WTC11 (cell line): ENCODE measurements around the gene PHKB. TPM values are rescaled to one million over a fixed set of nuclear protein-coding genes. Genes with fewer than 3 reads are reported as not detected.

ENCODE experiments used
- ATAC-seq: fragments of 200-7000 bp; cut with Tn5 transposase; 2 replicates; pipeline ENCODE4 v1.10.0; 2021; ENCODE audit warnings: mild to moderate bottlenecking, moderate library complexity
- CTCF ChIA-PET: fragments of 300-600 bp; sonication (Branson Sonifier 250); formaldehyde crosslinking; loops from one replicate; lab custom pipeline; 2021; ENCODE audit warnings: antibody characterized with exemption; lab: Charles Lee
- POLR2A ChIA-PET: fragments of 350-600 bp; sonication (Branson Sonifier 250); formaldehyde crosslinking; loops from one replicate; lab custom pipeline; 2021; ENCODE audit warnings: antibody characterized with exemption; lab: Charles Lee
- DNase-seq: peaks from one replicate; pipeline ENCODE4 v3.0.0; 2021; ENCODE audit warnings: low spot score
- H3K27ac Mint-ChIP-seq: 2 replicates; pipeline ENCODE4 v1.8.0; 2021; ENCODE audit warnings: mixed read lengths
- H3K27me3 Mint-ChIP-seq: 2 replicates; pipeline ENCODE4 v1.8.0; 2021; ENCODE audit warnings: low read depth, mild to moderate bottlenecking, moderate library complexity, mixed read lengths
- H3K36me3 Mint-ChIP-seq: 2 replicates; pipeline ENCODE4 v1.8.0; 2021; ENCODE audit warnings: mixed read lengths
- H3K4me1 Mint-ChIP-seq: 2 replicates; pipeline ENCODE4 v1.8.0; 2022; ENCODE audit warnings: mixed read lengths
- H3K4me3 Mint-ChIP-seq: 2 replicates; pipeline ENCODE4 v1.8.0; 2021; ENCODE audit warnings: mild to moderate bottlenecking, moderate library complexity, mixed read lengths
- H3K9me3 Mint-ChIP-seq: 2 replicates; pipeline ENCODE4 v1.8.0; 2021; ENCODE audit warnings: mixed read lengths
- ESRRA ChIP-seq: sonication (generic); formaldehyde crosslinking; IDR thresholded peaks from 2 replicates; pipeline ENCODE4 v1.8.1; 2022; ENCODE audit warnings: mild to moderate bottlenecking, missing genetic modification reagents, borderline replicate concordance
- JUN ChIP-seq: sonication (generic); formaldehyde crosslinking; IDR thresholded peaks from 2 replicates; pipeline ENCODE4 v1.8.0; 2023; ENCODE audit warnings: mild to moderate bottlenecking, missing genetic modification reagents
- MXD4 ChIP-seq: fragments of 250-450 bp; sonication (Bioruptor Pico); IDR thresholded peaks from 2 replicates; pipeline ENCODE4 v1.8.0; 2021; ENCODE audit warnings: mild to moderate bottlenecking, moderate library complexity, borderline replicate concordance
- NFATC4 ChIP-seq: fragments of 250-450 bp; sonication (Bioruptor Pico); IDR thresholded peaks from 2 replicates; pipeline ENCODE4 v1.9.0; 2021; ENCODE audit warnings: mild to moderate bottlenecking
- NFE2L1 ChIP-seq: sonication (generic); formaldehyde crosslinking; IDR thresholded peaks from 2 replicates; pipeline ENCODE4 v1.8.1; 2023; ENCODE audit warnings: missing genetic modification reagents
- SOX15 ChIP-seq: fragments of 250-450 bp; sonication (Bioruptor Pico); IDR thresholded peaks from 2 replicates; pipeline ENCODE4 v1.9.0; 2021; ENCODE audit warnings: mild to moderate bottlenecking
- ZNF121 ChIP-seq: sonication (generic); formaldehyde crosslinking; IDR thresholded peaks from 2 replicates; pipeline ENCODE4 v1.8.0; 2023; ENCODE audit warnings: missing genetic modification reagents
- ZNF263 ChIP-seq: sonication (generic); formaldehyde crosslinking; IDR thresholded peaks from 2 replicates; pipeline ENCODE4 v1.8.1; 2022; ENCODE audit warnings: low read depth, mild to moderate bottlenecking, moderate library complexity, missing genetic modification reagents
- ZNF423 ChIP-seq: fragments of 250-450 bp; sonication (Bioruptor Pico); IDR thresholded peaks from 2 replicates; pipeline ENCODE4 v2.1.2; 2022; ENCODE audit warnings: mild to moderate bottlenecking, moderate library complexity
- total RNA-seq: library from RNA; stranded (reverse); gene quantifications from 3 replicates; pipeline ENCODE4 v1.2.3, GENCODE V29; 2021
- TF ChIP-seq, protein P1 (sequence below): sonication (generic); formaldehyde crosslinking; conservative IDR thresholded peaks from 2 replicates; pipeline ENCODE4 v1.8.1; 2023; ENCODE audit warnings: mild to moderate bottlenecking, low read depth, missing genetic modification reagents, moderate library complexity
- TF ChIP-seq, protein P2 (sequence below): sonication (generic); formaldehyde crosslinking; IDR thresholded peaks from 2 replicates; pipeline ENCODE4 v1.8.1; 2023; ENCODE audit warnings: mild to moderate bottlenecking, missing genetic modification reagents
- TF ChIP-seq, protein P3 (sequence below): fragments of 250-450 bp; sonication (Bioruptor Pico); IDR thresholded peaks from 2 replicates; pipeline ENCODE4 v2.1.2; 2022; ENCODE audit warnings: mild to moderate bottlenecking, moderate library complexity
- TF ChIP-seq, protein P4 (sequence below): fragments of 250-450 bp; sonication (Bioruptor Pico); conservative IDR thresholded peaks from 2 replicates; pipeline ENCODE4 v1.9.0; 2021; ENCODE audit warnings: mild to moderate bottlenecking

Gene PHKB
- total RNA-seq, 1 experiment from 2014 or later, result 43.9 TPM

DNA sequence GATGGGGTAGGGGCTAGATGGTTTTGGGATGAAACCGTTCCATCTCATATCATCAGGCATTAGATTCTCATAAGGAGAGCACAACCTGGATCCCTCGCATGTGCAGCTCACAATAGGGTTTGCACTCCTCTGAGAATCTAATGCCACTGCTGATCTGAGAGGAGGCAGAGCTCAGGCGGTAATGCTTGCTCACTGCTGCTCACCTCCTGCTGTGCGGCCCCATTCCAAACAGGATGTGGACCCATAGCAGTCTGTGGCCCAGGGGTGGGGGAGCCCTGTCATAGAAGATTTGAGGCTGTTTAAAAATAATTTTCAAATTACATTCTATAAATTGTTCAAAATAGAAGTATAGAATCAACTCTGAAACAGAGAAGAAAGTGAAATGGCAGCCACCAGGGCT lies 50.8 kb downstream of the PHKB start:
- ATAC-seq (no peak), DNase-seq (peak; percentile 34)
- H3K27me3 Mint-ChIP-seq, result no peaks in the 10 kb centered on the region
- no peak overlapping the region for H3K4me3 Mint-ChIP-seq
- TF ChIP-seq NFATC4 (CRISPR knock-in tag), result no peak
- H3K36me3 Mint-ChIP-seq, result peaks cover 5% of the 10 kb centered on the region
- H3K27ac Mint-ChIP-seq, result no peak overlapping the region
- ChIA-PET CTCF (interaction anchor here (0.7 to 0.9 kb wide), 2 partner anchors 543 to 645 kb away, joined by 3 read pairs; no protein-coding TSS in a partner anchor), POLR2A (no interaction called here)
- no peaks in the 10 kb centered on the region for H3K9me3 Mint-ChIP-seq
- peaks cover 18% of the 10 kb centered on the region for H3K4me1 Mint-ChIP-seq

DNA sequence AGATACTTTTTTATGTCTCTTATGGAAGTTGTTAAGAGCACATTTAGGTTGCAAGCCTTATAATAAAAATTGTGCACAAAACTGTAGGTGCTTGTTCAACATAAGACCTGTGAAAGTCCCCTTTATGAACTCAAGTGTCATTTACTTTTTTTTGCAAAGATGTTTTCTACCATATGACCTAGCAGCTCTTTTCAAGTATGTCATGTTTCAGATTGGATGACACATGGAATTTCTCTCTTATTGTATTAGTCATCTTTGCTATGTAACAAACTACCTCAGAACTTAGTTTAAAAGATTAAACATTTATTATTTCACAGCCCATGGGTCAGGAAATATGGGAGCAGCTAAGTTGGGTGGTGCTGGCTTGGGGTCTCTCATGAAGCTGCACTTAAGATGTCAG lies 57.9 kb downstream of the PHKB start:
- no peaks in the 10 kb centered on the region for H3K36me3 Mint-ChIP-seq
- H3K27ac Mint-ChIP-seq, result no peak overlapping the region
- TF ChIP-seq, protein P1, sequence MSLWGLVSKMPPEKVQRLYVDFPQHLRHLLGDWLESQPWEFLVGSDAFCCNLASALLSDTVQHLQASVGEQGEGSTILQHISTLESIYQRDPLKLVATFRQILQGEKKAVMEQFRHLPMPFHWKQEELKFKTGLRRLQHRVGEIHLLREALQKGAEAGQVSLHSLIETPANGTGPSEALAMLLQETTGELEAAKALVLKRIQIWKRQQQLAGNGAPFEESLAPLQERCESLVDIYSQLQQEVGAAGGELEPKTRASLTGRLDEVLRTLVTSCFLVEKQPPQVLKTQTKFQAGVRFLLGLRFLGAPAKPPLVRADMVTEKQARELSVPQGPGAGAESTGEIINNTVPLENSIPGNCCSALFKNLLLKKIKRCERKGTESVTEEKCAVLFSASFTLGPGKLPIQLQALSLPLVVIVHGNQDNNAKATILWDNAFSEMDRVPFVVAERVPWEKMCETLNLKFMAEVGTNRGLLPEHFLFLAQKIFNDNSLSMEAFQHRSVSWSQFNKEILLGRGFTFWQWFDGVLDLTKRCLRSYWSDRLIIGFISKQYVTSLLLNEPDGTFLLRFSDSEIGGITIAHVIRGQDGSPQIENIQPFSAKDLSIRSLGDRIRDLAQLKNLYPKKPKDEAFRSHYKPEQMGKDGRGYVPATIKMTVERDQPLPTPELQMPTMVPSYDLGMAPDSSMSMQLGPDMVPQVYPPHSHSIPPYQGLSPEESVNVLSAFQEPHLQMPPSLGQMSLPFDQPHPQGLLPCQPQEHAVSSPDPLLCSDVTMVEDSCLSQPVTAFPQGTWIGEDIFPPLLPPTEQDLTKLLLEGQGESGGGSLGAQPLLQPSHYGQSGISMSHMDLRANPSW, result no peak
- no peak for TF ChIP-seq ZNF121 (CRISPR knock-in tag)
- CTCF ChIA-PET, result no interaction called here
- ATAC-seq (no peak), DNase-seq (no peak)
- POLR2A ChIA-PET, result no interaction called here
- H3K4me3 Mint-ChIP-seq, result no peak overlapping the region
- H3K27me3 Mint-ChIP-seq, result no peaks in the 10 kb centered on the region
- peaks cover 12% of the 10 kb centered on the region for H3K4me1 Mint-ChIP-seq
- no peaks in the 10 kb centered on the region for H3K9me3 Mint-ChIP-seq

DNA sequence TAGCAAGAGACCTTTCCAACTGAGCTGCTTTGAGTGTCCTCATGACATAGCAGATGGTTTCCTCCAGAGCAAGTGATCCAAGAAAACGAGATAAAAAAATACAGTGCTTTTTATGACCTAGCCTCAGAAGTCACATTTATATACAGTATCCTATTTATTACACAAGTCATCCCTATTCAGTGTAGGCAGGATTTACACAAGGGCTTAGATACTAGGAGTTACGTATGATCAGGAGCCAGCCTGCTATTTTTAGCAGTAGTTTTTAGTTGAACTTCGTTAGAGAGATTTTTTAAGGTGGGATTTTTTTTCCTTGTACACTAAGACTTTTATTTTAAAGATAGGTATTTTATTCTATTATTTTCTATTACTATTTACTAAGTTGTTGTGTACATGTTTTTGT lies 58.4 kb downstream of the PHKB start:
- ChIA-PET POLR2A (no interaction called here), CTCF (no interaction called here)
- Mint-ChIP-seq H3K9me3 (no peaks in the 10 kb centered on the region), H3K27ac (no peak overlapping the region), H3K4me1 (peaks cover 14% of the 10 kb centered on the region), H3K27me3 (no peaks in the 10 kb centered on the region), H3K4me3 (no peak overlapping the region), H3K36me3 (no peaks in the 10 kb centered on the region)
- no peak for TF ChIP-seq NFE2L1 (CRISPR knock-in tag)
- TF ChIP-seq, protein P2, sequence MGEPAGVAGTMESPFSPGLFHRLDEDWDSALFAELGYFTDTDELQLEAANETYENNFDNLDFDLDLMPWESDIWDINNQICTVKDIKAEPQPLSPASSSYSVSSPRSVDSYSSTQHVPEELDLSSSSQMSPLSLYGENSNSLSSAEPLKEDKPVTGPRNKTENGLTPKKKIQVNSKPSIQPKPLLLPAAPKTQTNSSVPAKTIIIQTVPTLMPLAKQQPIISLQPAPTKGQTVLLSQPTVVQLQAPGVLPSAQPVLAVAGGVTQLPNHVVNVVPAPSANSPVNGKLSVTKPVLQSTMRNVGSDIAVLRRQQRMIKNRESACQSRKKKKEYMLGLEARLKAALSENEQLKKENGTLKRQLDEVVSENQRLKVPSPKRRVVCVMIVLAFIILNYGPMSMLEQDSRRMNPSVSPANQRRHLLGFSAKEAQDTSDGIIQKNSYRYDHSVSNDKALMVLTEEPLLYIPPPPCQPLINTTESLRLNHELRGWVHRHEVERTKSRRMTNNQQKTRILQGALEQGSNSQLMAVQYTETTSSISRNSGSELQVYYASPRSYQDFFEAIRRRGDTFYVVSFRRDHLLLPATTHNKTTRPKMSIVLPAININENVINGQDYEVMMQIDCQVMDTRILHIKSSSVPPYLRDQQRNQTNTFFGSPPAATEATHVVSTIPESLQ (CRISPR knock-in tag), result no peak
- TF ChIP-seq, protein P3, sequence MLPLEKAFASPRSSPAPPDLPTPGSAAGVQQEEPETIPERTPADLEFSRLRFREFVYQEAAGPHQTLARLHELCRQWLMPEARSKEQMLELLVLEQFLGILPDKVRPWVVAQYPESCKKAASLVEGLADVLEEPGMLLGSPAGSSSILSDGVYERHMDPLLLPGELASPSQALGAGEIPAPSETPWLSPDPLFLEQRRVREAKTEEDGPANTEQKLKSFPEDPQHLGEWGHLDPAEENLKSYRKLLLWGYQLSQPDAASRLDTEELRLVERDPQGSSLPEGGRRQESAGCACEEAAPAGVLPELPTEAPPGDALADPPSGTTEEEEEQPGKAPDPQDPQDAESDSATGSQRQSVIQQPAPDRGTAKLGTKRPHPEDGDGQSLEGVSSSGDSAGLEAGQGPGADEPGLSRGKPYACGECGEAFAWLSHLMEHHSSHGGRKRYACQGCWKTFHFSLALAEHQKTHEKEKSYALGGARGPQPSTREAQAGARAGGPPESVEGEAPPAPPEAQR (CRISPR knock-in tag), result no peak
- TF ChIP-seq, protein P4, sequence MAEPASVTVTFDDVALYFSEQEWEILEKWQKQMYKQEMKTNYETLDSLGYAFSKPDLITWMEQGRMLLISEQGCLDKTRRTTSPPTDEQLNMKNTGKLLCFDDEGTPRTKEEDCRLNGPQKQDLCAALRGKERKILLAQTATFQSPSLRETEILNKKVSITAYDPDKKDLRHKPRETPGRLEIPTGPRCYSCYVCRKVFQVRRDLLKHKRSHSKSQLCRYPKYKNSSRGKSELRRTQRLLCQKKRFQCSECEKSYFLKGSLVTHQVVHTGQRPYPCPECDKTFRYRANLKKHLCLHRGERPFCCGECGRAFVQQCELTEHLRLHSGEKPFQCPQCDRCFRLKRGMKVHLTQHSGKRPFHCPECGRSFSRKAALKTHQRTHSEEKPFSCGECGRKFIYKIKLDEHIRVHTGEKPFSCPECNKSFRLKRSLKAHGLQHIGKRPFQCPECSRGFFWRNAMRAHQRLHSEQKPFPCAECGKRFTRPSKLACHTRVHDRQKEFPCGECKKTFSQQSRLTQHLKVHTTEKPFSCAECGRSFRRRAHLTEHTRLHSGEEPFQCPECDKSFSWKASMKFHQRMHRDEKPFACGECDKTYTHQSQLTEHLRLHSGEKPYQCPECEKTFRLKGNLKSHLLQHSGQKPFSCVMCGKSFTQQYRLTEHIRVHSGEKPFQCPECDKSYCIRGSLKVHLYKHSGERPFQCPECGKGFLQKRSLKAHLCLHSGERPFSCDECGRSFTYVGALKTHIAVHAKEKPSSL (CRISPR knock-in tag), result no peak
- TF ChIP-seq MXD4 (CRISPR knock-in tag), result no peak
- no peak for TF ChIP-seq JUN (CRISPR knock-in tag)
- TF ChIP-seq SOX15 (CRISPR knock-in tag), result no peak
- no peak for TF ChIP-seq ZNF263 (CRISPR knock-in tag)
- no peak for TF ChIP-seq ESRRA
- TF ChIP-seq ZNF423 (CRISPR knock-in tag), result no peak
- ATAC-seq (no peak), DNase-seq (no peak)
